HEK293 (cell line): ENCODE results near the gene MARK3.
A peak's percentile ranks its signal among the peaks of the same experiment; 100 is the strongest.

ENCODE experiments used
- CTCF ChIA-PET: fragments of 350-600 bp; formaldehyde crosslinking; extraction: SDS; loops from one replicate; lab custom pipeline; 2021; ENCODE audit warnings: antibody characterized with exemption; lab: Yijun Ruan, JAX
- POLR2A ChIA-PET: fragments of 300-600 bp; formaldehyde crosslinking; extraction: SDS; loops from one replicate; lab custom pipeline; 2020; ENCODE audit warnings: antibody characterized with exemption, inconsistent platforms; lab: Yijun Ruan, JAX
- H3K27ac ChIP-seq: fragments of 200-500 bp; sonication (Bioruptor generic); 2 replicates; pipeline ENCODE4 v1.5.1; 2014; ENCODE audit warnings: low read depth, low read length, control low read depth, inconsistent platforms; ENCODE audit errors: extremely low read depth
- H3K36me3 ChIP-seq, 2 experiments: fragments of 200-500 bp in 1 of 2; sonication (Bioruptor generic) in 1 of 2; 1 replicate in 1 of 2; 2 replicates in 1 of 2; pipeline ENCODE4 v1.5.1; 2014 to 2017; ENCODE audit warnings: inconsistent platforms in 2 of 2, low read length in 2 of 2; ENCODE audit not compliant: control insufficient read depth in 2 of 2, insufficient read depth in 1 of 2
- H3K4me1 ChIP-seq: fragments of 200-500 bp; sonication (Bioruptor generic); 2 replicates; pipeline ENCODE4 v1.5.1; 2014; ENCODE audit warnings: mild to moderate bottlenecking, low read length, inconsistent platforms; ENCODE audit not compliant: control insufficient read depth, insufficient read depth
- H3K4me3 ChIP-seq: 2 replicates; pipeline ENCODE4 v1.5.1; 2011; ENCODE audit warnings: low read depth, mild to moderate bottlenecking, control low read depth, low read length, moderate library complexity
- H3K9me3 ChIP-seq: fragments of 200-500 bp; sonication (Bioruptor generic); 2 replicates; pipeline ENCODE4 v1.5.1; 2014; ENCODE audit warnings: low read depth, low read length, inconsistent platforms; ENCODE audit not compliant: control insufficient read depth, insufficient read depth
- GLIS1 ChIP-seq: fragments of 450-650 bp; formaldehyde crosslinking; IDR thresholded peaks from 2 replicates; pipeline ENCODE4 v1.5.1; 2016; ENCODE audit warnings: missing biosample characterization, missing genetic modification characterization
- KLF7 ChIP-seq: fragments of 450-650 bp; formaldehyde crosslinking; IDR thresholded peaks from 2 replicates; pipeline ENCODE4 v1.5.1; 2016; ENCODE audit warnings: missing biosample characterization, missing genetic modification characterization, borderline replicate concordance
- KLF9 ChIP-seq: fragments of 450-650 bp; formaldehyde crosslinking; IDR thresholded peaks from 2 replicates; pipeline ENCODE4 v1.5.1; 2016; ENCODE audit warnings: missing biosample characterization, missing genetic modification characterization, low read depth
- OVOL3 ChIP-seq: fragments of 450-650 bp; formaldehyde crosslinking; IDR thresholded peaks from 2 replicates; pipeline ENCODE4 v1.5.1; 2016; ENCODE audit warnings: missing biosample characterization, missing genetic modification characterization
- PRDM1 ChIP-seq: fragments of 450-650 bp; formaldehyde crosslinking; IDR thresholded peaks from 2 replicates; pipeline ENCODE4; 2016; ENCODE audit warnings: missing biosample characterization, missing genetic modification characterization
- RBAK ChIP-seq: fragments of 450-650 bp; formaldehyde crosslinking; IDR thresholded peaks from 2 replicates; pipeline ENCODE4 v1.5.1; 2016; ENCODE audit warnings: missing biosample characterization, missing genetic modification characterization
- SCRT1 ChIP-seq: fragments of 450-650 bp; formaldehyde crosslinking; IDR thresholded peaks from 2 replicates; pipeline ENCODE4 v1.5.1; 2016; ENCODE audit warnings: missing biosample characterization, missing genetic modification characterization, borderline replicate concordance
- SP3 ChIP-seq: fragments of 450-650 bp; formaldehyde crosslinking; IDR thresholded peaks from 2 replicates; pipeline ENCODE4 v1.5.1; 2016; ENCODE audit warnings: missing biosample characterization, missing genetic modification characterization
- ZFHX2 ChIP-seq: fragments of 450-650 bp; formaldehyde crosslinking; conservative IDR thresholded peaks from 2 replicates; pipeline ENCODE4 v1.5.1; 2016; ENCODE audit warnings: missing biosample characterization, missing genetic modification characterization
- ZFP3 ChIP-seq: fragments of 450-650 bp; formaldehyde crosslinking; IDR thresholded peaks from 2 replicates; pipeline ENCODE4 v1.5.1; 2016; ENCODE audit warnings: low read depth, missing biosample characterization, missing genetic modification characterization
- ZNF157 ChIP-seq: fragments of 450-650 bp; formaldehyde crosslinking; IDR thresholded peaks from 2 replicates; pipeline ENCODE4 v1.5.1; 2016; ENCODE audit warnings: missing biosample characterization, missing genetic modification characterization
- ZNF239 ChIP-seq: fragments of 450-650 bp; formaldehyde crosslinking; IDR thresholded peaks from 2 replicates; pipeline ENCODE4 v1.5.1; 2016; ENCODE audit warnings: missing biosample characterization, missing genetic modification characterization
- ZNF335 ChIP-seq: fragments of 450-650 bp; formaldehyde crosslinking; conservative IDR thresholded peaks from 2 replicates; pipeline ENCODE4 v1.5.1; 2016; ENCODE audit warnings: missing biosample characterization, missing genetic modification characterization
- ZNF354C ChIP-seq: fragments of 450-650 bp; formaldehyde crosslinking; IDR thresholded peaks from 2 replicates; pipeline ENCODE4 v1.5.1; 2016; ENCODE audit warnings: missing biosample characterization, missing genetic modification characterization, low read depth, borderline replicate concordance
- ZNF449 ChIP-seq: fragments of 450-650 bp; formaldehyde crosslinking; IDR thresholded peaks from 2 replicates; pipeline ENCODE4 v1.5.1; 2017; ENCODE audit warnings: missing biosample characterization, mild to moderate bottlenecking, missing genetic modification characterization, moderate library complexity
- ZNF544 ChIP-seq: fragments of 450-650 bp; formaldehyde crosslinking; IDR thresholded peaks from 2 replicates; pipeline ENCODE4 v1.5.0; 2017; ENCODE audit warnings: missing biosample characterization, missing genetic modification characterization
- ZNF548 ChIP-seq: fragments of 450-650 bp; formaldehyde crosslinking; IDR thresholded peaks from 2 replicates; pipeline ENCODE4 v1.5.1; 2016; ENCODE audit warnings: missing biosample characterization, missing genetic modification characterization
- ZNF677 ChIP-seq: fragments of 450-650 bp; IDR thresholded peaks from 2 replicates; pipeline ENCODE4 v1.5.0; 2018; ENCODE audit warnings: missing biosample characterization, mild to moderate bottlenecking, missing genetic modification characterization, moderate library complexity
- ZNF76 ChIP-seq: fragments of 450-650 bp; formaldehyde crosslinking; IDR thresholded peaks from 2 replicates; pipeline ENCODE4; 2016; ENCODE audit warnings: low read depth, missing biosample characterization, missing genetic modification characterization, borderline replicate concordance
- ZXDB ChIP-seq: fragments of 450-650 bp; formaldehyde crosslinking; IDR thresholded peaks from 2 replicates; pipeline ENCODE4 v1.5.1; 2016; ENCODE audit warnings: missing biosample characterization, missing genetic modification characterization
- TF ChIP-seq, protein P1 (sequence below): fragments of 450-650 bp; formaldehyde crosslinking; IDR thresholded peaks from 2 replicates; pipeline ENCODE4 v1.5.1; 2017; ENCODE audit warnings: missing biosample characterization, missing genetic modification characterization
- TF ChIP-seq, protein P2 (sequence below): fragments of 450-650 bp; formaldehyde crosslinking; IDR thresholded peaks from 2 replicates; pipeline ENCODE4 v1.5.1; 2016; ENCODE audit warnings: missing biosample characterization, missing genetic modification characterization
- TF ChIP-seq, protein P3 (sequence below): fragments of 450-650 bp; formaldehyde crosslinking; IDR thresholded peaks from 2 replicates; pipeline ENCODE4 v1.5.1; 2016; ENCODE audit warnings: missing biosample characterization, missing genetic modification characterization

Gene MARK3

DNA sequence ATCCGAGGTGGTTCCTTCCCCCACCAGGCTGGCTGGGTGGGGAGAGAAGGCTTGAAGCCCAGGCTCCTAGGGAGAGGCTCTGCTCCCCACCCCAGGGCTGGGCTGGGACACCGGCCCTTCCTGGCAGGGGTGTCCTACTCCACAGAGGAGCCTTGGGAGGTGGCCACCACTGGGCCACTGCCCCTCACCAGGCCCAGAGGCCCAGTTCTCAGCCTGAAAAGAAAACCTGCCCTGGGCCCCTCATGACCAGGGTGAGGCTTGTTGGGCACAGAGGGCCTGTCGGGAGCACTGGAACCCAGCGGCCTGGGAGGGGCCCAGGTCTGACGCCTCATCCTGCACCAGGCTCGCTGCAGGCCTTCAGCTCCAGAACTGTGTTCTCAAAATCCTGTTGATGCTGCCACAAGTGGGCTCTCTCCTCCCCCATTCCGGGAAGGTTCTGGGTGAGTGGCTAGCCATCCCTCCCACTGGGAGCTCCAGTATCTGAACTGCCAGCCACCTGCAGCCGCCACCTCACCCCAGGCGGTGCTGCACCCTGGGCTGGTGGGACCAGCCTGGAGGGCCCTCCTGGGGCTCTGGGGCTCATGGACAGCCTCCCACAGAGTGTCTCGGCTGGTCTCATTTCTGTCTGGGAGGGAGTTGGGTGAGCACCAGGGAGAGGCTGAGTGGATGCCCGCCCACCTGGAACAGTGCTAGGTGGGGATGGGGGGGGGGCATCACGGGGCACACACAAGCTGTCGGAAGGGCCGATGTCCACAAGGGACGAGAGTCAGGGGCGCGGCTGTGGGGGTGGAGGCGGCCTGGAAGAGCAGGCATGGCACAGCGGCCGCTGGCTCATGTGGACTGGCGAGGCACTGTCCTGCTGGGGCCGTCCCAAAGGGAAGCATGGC lies 165.5 kb downstream of the MARK3 start:
- ChIA-PET POLR2A (interaction anchor here (1.0 kb wide), 1 partner anchor 22 kb away, joined by 3 read pairs; no protein-coding TSS in a partner anchor), CTCF (interaction anchor here (0.6 to 6.0 kb wide), 3 partner anchors 33 to 876 kb away, joined by 3 to 48 read pairs (median 11); no protein-coding TSS in a partner anchor)
- Histone ChIP-seq H3K9me3 (no peaks in the 10 kb centered on the region), H3K36me3 (no peaks in the 10 kb centered on the region), H3K4me3 (no peak overlapping the region), H3K4me1 (no peaks in the 10 kb centered on the region; the same call in 1 of the 2 replicates), H3K27ac (0 out of 2 replicates have a peak overlapping the region, but pooled peaks have one; percentile 24)
- TF ChIP-seq, protein P1, sequence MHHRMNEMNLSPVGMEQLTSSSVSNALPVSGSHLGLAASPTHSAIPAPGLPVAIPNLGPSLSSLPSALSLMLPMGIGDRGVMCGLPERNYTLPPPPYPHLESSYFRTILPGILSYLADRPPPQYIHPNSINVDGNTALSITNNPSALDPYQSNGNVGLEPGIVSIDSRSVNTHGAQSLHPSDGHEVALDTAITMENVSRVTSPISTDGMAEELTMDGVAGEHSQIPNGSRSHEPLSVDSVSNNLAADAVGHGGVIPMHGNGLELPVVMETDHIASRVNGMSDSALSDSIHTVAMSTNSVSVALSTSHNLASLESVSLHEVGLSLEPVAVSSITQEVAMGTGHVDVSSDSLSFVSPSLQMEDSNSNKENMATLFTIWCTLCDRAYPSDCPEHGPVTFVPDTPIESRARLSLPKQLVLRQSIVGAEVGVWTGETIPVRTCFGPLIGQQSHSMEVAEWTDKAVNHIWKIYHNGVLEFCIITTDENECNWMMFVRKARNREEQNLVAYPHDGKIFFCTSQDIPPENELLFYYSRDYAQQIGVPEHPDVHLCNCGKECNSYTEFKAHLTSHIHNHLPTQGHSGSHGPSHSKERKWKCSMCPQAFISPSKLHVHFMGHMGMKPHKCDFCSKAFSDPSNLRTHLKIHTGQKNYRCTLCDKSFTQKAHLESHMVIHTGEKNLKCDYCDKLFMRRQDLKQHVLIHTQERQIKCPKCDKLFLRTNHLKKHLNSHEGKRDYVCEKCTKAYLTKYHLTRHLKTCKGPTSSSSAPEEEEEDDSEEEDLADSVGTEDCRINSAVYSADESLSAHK (tag by site-specific recombination), result no peak
- TF ChIP-seq ZXDB (tag by site-specific recombination) (no peak), SP3 (tag by site-specific recombination) (no peak), ZNF335 (tag by site-specific recombination) (no peak), ZNF157 (no peak), GLIS1 (tag by site-specific recombination) (peak; percentile 99), ZNF354C (tag by site-specific recombination) (no peak), RBAK (no peak), KLF7 (tag by site-specific recombination) (no peak), ZNF548 (tag by site-specific recombination) (no peak), ZNF239 (tag by site-specific recombination) (no peak), SCRT1 (peak; percentile 55), ZFP3 (tag by site-specific recombination) (no peak), OVOL3 (no peak), ZNF544 (tag by site-specific recombination) (no peak), ZFHX2 (tag by site-specific recombination) (peak; percentile 42; the same call in 1 of the 2 replicates), PRDM1 (tag by site-specific recombination) (no peak), ZNF76 (tag by site-specific recombination) (no peak), KLF9 (tag by site-specific recombination) (no peak), ZNF677 (tag by site-specific recombination) (no peak), ZNF449 (no peak)
- TF ChIP-seq, protein P2, sequence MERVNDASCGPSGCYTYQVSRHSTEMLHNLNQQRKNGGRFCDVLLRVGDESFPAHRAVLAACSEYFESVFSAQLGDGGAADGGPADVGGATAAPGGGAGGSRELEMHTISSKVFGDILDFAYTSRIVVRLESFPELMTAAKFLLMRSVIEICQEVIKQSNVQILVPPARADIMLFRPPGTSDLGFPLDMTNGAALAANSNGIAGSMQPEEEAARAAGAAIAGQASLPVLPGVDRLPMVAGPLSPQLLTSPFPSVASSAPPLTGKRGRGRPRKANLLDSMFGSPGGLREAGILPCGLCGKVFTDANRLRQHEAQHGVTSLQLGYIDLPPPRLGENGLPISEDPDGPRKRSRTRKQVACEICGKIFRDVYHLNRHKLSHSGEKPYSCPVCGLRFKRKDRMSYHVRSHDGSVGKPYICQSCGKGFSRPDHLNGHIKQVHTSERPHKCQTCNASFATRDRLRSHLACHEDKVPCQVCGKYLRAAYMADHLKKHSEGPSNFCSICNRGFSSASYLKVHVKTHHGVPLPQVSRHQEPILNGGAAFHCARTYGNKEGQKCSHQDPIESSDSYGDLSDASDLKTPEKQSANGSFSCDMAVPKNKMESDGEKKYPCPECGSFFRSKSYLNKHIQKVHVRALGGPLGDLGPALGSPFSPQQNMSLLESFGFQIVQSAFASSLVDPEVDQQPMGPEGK (tag by site-specific recombination), result no peak
- TF ChIP-seq, protein P3, sequence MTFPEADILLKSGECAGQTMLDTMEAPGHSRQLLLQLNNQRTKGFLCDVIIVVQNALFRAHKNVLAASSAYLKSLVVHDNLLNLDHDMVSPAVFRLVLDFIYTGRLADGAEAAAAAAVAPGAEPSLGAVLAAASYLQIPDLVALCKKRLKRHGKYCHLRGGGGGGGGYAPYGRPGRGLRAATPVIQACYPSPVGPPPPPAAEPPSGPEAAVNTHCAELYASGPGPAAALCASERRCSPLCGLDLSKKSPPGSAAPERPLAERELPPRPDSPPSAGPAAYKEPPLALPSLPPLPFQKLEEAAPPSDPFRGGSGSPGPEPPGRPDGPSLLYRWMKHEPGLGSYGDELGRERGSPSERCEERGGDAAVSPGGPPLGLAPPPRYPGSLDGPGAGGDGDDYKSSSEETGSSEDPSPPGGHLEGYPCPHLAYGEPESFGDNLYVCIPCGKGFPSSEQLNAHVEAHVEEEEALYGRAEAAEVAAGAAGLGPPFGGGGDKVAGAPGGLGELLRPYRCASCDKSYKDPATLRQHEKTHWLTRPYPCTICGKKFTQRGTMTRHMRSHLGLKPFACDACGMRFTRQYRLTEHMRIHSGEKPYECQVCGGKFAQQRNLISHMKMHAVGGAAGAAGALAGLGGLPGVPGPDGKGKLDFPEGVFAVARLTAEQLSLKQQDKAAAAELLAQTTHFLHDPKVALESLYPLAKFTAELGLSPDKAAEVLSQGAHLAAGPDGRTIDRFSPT, result no peak
